8988T (cell line): ENCODE results near the gene TMBIM6.

Experiments
- DNase-seq: peaks from one replicate; pipeline ENCODE4 v3.0.0; 2011

TMBIM6 gene

GRCh38 chr12:49798934-49799333, 57.6 kb downstream of the TMBIM6 start:
- DNase-seq = no peak

- no peak for DNase-seq
Observed at GRCh38 chr12:49800421-49801140, 59.2 kb downstream of the TMBIM6 start.

- DNase-seq = no peak
Observed at GRCh38 chr12:49801141-49802063, 60.0 kb downstream of the TMBIM6 start.

GRCh38 chr12:49803693-49804450, 62.5 kb downstream of the TMBIM6 start:
- DNase-seq = no peak

- no peak for DNase-seq
Observed at GRCh38 chr12:49804821-49805220, 63.5 kb downstream of the TMBIM6 start.

- no peak for DNase-seq
Observed at GRCh38 chr12:49805409-49805808, 64.1 kb downstream of the TMBIM6 start.

- no peak for DNase-seq
Observed at GRCh38 chr12:49806321-49806813, 65.0 kb downstream of the TMBIM6 start.

GRCh38 chr12:49806877-49807276, 65.5 kb downstream of the TMBIM6 start:
- no peak for DNase-seq

GRCh38 chr12:49807991-49808580, 66.7 kb downstream of the TMBIM6 start:
- no peak for DNase-seq

- DNase-seq = no peak
Observed at GRCh38 chr12:49808686-49809380, 67.5 kb downstream of the TMBIM6 start.

- DNase-seq = no peak
Observed at GRCh38 chr12:49809381-49809905, 68.1 kb downstream of the TMBIM6 start.

GRCh38 chr12:49809906-49810389, 68.6 kb downstream of the TMBIM6 start:
- no peak for DNase-seq

GRCh38 chr12:49811136-49811535, 69.8 kb downstream of the TMBIM6 start:
- no peak for DNase-seq

- DNase-seq = no peak
Observed at GRCh38 chr12:49811961-49812401, 70.6 kb downstream of the TMBIM6 start.

- DNase-seq = no peak
Observed at GRCh38 chr12:49813131-49813530, 71.8 kb downstream of the TMBIM6 start.
